ENCODE measurements around the gene KRI1. TPM values are rescaled to one million over a fixed set of nuclear protein-coding genes. Genes with fewer than 3 reads are reported as not detected.

Gene KRI1
- total and polyA plus RNA-seq, 4 donors, result 4.6 to 14.1 (median 7.0) TPM

DNA sequence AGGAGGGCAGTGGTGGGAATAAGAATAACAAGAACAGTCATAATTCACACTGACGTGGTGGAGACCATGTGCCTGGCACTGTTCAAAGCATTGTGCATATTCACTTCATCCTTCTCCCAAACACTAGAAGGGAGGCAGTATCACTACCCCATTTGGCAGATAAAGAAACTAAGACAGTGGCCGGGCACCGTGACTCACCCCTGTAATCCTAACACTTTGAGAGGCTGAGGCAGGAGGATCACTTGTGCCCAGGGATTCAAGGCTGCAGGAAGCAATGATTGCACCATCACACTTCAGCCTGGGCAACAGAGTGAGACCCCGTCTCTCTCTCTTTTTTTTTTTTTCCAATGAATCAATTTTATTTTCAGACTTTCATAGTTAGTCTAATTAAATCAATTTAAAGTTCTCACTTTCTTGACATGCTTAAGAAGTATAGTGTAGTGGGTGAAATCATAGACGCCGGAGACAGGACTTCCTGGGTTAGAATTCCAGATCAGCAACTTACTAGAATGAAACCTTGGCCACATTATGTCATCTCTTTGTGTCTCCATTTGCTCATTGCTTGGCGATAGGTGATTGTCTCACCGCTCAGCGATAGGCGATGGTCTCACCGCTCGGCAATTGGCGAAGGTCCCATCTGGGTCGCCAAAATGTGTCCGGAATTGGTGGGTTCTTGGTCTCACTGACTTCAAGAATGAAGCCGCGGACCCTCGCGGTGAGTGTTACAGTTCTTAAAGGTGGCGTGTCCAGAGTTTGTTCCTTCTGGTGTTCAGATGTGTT, 27.4 kb downstream of the KRI1 start:
- TF ChIP-seq FOXA1 (IDR thresholded peaks at IDR 0.05) (no peak), HNF4G (IDR thresholded peaks at IDR 0.05) (no peak), FOXA2 (IDR thresholded peaks at IDR 0.05) (no peak), RAD21 (IDR thresholded peaks at IDR 0.05) (no peak), TAF1 (conservative IDR thresholded peaks at IDR 0.05) (no peak), ATF3 (IDR thresholded peaks at IDR 0.05) (no peak), YY1 (IDR thresholded peaks at IDR 0.05) (no peak), NR2F2 (IDR thresholded peaks at IDR 0.05) (no peak), GABPA (IDR thresholded peaks at IDR 0.05 in 1 of 2, conservative IDR thresholded peaks at IDR 0.05 in 1 of 2) (no peak), ZBTB33 (IDR thresholded peaks at IDR 0.05) (no peak), RXRA (IDR thresholded peaks at IDR 0.05) (no peak), EGR1 (IDR thresholded peaks at IDR 0.05; ENCODE audit: low read depth in 2 of 2) (no peak), JUND (IDR thresholded peaks at IDR 0.05) (no peak), SP1 (IDR thresholded peaks at IDR 0.05) (no peak)
- TF ChIP-seq, protein P1, sequence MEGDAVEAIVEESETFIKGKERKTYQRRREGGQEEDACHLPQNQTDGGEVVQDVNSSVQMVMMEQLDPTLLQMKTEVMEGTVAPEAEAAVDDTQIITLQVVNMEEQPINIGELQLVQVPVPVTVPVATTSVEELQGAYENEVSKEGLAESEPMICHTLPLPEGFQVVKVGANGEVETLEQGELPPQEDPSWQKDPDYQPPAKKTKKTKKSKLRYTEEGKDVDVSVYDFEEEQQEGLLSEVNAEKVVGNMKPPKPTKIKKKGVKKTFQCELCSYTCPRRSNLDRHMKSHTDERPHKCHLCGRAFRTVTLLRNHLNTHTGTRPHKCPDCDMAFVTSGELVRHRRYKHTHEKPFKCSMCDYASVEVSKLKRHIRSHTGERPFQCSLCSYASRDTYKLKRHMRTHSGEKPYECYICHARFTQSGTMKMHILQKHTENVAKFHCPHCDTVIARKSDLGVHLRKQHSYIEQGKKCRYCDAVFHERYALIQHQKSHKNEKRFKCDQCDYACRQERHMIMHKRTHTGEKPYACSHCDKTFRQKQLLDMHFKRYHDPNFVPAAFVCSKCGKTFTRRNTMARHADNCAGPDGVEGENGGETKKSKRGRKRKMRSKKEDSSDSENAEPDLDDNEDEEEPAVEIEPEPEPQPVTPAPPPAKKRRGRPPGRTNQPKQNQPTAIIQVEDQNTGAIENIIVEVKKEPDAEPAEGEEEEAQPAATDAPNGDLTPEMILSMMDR (IDR thresholded peaks at IDR 0.05; ENCODE audit: low read depth, low read length, missing input control), result no peak
- TF ChIP-seq, protein P2, sequence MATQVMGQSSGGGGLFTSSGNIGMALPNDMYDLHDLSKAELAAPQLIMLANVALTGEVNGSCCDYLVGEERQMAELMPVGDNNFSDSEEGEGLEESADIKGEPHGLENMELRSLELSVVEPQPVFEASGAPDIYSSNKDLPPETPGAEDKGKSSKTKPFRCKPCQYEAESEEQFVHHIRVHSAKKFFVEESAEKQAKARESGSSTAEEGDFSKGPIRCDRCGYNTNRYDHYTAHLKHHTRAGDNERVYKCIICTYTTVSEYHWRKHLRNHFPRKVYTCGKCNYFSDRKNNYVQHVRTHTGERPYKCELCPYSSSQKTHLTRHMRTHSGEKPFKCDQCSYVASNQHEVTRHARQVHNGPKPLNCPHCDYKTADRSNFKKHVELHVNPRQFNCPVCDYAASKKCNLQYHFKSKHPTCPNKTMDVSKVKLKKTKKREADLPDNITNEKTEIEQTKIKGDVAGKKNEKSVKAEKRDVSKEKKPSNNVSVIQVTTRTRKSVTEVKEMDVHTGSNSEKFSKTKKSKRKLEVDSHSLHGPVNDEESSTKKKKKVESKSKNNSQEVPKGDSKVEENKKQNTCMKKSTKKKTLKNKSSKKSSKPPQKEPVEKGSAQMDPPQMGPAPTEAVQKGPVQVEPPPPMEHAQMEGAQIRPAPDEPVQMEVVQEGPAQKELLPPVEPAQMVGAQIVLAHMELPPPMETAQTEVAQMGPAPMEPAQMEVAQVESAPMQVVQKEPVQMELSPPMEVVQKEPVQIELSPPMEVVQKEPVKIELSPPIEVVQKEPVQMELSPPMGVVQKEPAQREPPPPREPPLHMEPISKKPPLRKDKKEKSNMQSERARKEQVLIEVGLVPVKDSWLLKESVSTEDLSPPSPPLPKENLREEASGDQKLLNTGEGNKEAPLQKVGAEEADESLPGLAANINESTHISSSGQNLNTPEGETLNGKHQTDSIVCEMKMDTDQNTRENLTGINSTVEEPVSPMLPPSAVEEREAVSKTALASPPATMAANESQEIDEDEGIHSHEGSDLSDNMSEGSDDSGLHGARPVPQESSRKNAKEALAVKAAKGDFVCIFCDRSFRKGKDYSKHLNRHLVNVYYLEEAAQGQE (IDR thresholded peaks at IDR 0.05), result no peak
- TF ChIP-seq, protein P3, sequence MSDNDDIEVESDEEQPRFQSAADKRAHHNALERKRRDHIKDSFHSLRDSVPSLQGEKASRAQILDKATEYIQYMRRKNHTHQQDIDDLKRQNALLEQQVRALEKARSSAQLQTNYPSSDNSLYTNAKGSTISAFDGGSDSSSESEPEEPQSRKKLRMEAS (IDR thresholded peaks at IDR 0.05), result no peak
- Histone ChIP-seq H3K4me1 (ENCODE audit: control insufficient read depth in 4 of 4, insufficient read depth in 4 of 4, low read length in 3 of 4) (peaks cover 0 to 6% (median 4%) of the 10 kb centered on the region in 4 donors), H3K9me3 (ENCODE audit: control insufficient read depth in 4 of 4, low read length in 3 of 4) (no peaks in the 10 kb centered on the region), H3K4me3 (ENCODE audit: low read depth in 1 of 3, low read length in 3 of 3) (no peak overlapping the region), H3K27me3 (ENCODE audit: control insufficient read depth in 4 of 4, insufficient read depth in 4 of 4, low read length in 3 of 4) (no peaks in the 10 kb centered on the region), H3K36me3 (ENCODE audit: control insufficient read depth in 4 of 4, insufficient read depth in 3 of 4, low read depth in 1 of 4, low read length in 3 of 4) (no peaks in the 10 kb centered on the region), H3K9ac (ENCODE audit: low read depth in 1 of 2, low read length in 2 of 2) (no peak overlapping the region), H3K27ac (ENCODE audit: low read depth in 1 of 2, low read length in 2 of 2) (no peak overlapping the region)
- WGBS, result 70% methylated on average over 20 of the region's 20 CpGs
- DNase-seq (ENCODE audit: low spot score), result no peak
